Activated naive CD4-positive, alpha-beta T cell (primary cell): Measurements from ENCODE around the gene MAPK8IP3.

ENCODE experiments used
- DNase-seq, 4 experiments: peaks; one replicate each; lab custom pipeline; 2025; lab: John Stamatoyannopoulos, UW

The MAPK8IP3 gene

DNA sequence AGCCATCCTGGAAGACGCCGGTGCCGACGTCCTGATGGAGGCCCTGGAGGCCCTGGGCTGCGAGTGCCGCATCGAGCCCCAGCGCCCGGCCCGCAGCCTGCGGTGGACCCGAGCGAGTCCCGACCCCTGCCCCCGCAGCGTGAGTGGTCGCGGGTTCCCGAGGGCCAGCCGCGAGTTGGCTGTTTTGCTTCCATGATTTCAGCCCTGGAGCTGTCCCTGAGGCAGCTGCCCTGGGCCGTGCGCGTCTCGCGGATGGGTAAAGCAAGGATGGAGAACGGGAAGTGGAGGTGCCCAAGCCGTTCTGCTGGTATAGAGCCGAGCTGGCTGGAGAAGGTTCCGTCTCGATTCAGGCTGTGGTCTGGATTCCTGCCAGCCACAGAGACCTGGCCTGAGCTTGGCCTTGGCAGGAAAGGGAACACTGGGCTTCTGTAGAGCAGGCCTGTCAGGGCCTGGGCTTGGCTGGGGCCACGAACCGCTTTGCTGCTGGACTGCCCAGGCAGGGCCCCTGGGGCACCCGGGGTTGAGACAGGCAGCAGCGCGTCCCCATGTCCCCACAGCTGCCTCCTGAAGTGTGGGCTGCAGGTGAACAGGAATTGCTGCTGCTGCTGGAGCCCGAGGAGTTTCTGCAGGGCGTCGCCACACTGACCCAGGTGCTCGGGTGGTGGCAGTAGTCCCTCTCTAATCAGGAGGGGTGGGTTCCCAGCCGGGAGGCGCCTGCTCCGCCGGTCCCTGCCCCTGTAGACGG is 67.9 kb downstream of the MAPK8IP3 start:
- DNase-seq = no peak

DNA sequence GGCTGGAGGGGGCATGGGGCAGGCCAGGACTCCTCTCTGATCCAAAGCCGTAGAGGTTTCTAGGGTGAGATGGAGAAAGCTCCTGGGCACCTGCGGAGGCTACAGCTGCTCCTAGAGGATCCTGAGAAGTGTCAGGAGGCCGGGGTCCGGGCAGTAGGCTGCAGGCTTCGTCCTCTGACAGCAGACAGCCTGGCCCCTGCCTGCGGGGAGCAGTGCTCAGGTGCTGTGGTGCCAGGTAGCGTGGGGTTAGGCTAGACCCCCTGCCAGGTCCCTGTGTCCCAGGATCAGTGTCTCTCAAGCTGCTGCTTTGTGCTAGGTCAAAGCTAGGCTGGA is 68.4 kb downstream of the MAPK8IP3 start:
- no peak for DNase-seq

DNA sequence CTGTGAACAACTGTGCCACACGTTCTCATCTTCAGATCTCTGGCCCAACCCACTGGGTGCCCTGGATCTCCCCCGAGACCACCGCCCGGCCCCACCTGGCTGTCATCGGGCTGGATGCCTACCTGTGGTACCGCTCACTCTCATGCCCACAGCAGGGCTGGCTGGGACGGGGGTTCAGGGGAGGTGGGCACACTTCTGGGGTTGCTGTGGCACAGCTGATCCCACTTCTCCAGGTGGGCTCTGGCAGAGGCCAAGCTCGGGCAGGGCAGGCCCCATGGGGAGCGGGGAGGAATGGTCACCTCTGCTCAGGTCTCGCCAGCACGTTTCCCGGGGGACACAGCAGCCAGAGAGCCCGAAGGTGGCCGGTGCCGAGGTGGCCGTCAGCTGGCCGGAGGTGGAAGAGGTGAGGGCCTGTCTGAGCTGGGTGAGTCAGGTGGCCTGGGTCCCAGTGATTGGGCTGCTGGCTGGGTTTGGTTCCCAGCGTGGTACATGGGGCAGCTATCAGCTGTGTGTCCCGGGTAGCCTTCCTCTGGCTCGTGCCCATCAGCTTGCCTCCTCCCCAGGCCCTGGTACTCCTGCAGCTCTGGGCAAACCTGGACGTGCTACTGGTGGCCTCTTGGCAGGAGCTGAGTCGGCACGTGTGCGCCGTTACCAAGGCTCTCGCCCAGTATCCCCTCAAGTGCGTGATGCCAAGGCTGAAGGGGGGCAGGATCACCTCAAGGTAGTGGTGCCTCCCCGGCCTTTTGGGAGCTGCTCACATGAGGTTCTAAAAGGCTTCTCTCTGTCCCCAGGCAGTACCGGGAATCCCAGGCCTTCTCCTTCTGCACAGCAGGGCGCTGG is 69.2 kb downstream of the MAPK8IP3 start:
- no peak for DNase-seq

DNA sequence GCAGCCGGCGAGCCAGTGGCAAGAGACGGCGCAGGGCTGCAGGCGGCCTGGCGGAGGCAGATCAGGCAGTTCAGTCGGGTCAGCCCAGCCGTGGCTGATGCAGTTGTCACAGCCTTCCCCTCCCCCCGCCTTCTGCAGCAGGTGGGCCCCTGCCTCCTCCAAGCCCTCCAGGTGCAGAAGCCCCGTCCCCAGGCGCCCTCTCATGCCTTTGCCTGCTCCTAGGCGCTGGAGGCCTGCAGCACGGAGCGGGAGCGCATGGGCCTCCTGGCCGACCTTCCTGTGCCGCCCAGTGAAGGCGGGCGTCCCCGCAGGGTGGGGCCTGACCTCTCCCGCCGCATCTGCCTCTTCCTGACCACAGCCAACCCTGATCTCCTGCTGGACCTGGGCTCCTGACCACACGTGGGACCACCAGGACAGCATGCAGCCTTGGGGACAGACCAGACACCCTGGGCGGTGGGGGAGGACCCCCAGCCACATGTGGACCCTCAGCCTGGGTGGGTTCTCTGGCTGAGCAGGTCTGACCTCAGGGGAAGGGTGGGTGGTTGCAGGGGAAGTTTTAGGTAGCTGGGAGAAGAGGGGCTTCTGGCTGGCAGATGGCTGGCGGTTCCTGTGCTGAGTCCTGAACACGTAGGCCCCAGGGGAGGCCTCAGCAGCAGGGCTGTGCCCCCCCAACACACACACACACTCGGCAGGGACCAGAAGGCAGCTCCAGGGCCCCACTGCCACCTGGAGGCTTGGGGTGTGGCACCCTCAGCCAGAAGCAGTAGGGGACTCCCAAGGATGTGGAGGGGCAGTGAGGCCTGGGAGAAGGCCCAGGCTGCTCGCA is 70.1 kb downstream of the MAPK8IP3 start:
- no peak for DNase-seq

- no peak for DNase-seq
Observed at GRCh38 chr16:1776672-1776955, 70.6 kb downstream of the MAPK8IP3 start.

DNA sequence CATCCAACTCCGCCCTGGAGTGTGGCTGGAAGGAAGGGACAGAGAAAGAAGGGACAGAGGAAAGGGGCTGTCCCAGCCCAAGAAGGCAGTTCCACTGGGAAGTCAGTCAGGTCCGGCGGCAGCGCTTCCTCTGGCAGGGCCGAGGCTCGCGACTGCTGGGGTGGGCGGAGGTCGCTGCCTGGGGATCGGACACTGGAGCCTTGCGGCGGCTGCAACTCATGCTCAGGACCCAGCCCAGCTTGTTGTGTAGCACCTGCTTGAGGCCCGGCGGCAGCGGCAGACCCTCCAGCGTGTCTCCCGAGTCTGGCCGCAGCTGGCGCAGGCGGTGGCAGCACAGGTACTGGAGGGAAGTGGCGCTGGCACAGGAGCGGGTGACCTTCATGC is 71.0 kb downstream of the MAPK8IP3 start:
- no peak for DNase-seq

- DNase-seq = no peak
Observed at GRCh38 chr16:1777375-1778199, 71.6 kb downstream of the MAPK8IP3 start.

- DNase-seq = no peak
Observed at GRCh38 chr16:1778200-1779179, 72.5 kb downstream of the MAPK8IP3 start.

- no peak for DNase-seq
Observed at GRCh38 chr16:1779234-1779701, 73.3 kb downstream of the MAPK8IP3 start.

GRCh38 chr16:1779741-1780676 is 74.0 kb downstream of the MAPK8IP3 start:
- DNase-seq = no peak

GRCh38 chr16:1780677-1781072 is 74.7 kb downstream of the MAPK8IP3 start:
- DNase-seq = no peak

DNA sequence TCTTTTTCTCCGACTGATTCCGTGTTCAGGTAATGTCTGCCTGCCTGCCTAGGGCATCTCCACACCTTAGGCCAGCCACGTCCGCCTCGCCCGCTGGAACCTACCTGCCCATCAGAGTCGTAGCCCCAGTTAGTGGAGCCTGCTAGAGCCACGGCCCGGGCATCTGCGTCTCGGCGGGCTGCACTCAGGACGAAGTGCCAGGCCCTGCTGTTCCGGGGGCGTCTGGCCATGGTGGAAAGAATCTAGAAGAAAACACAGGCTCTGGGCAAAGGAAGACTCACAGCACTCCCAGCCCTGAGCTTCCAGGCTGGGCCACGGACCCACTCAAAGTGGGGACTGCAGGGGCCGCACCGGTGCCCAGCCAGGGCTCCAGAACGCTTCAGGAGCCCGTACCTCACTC is 75.3 kb downstream of the MAPK8IP3 start:
- no peak for DNase-seq

- peak in 1 of 4 experiments; percentile 38 for DNase-seq
Observed at GRCh38 chr16:1781758-1782407, 75.9 kb downstream of the MAPK8IP3 start.

DNA sequence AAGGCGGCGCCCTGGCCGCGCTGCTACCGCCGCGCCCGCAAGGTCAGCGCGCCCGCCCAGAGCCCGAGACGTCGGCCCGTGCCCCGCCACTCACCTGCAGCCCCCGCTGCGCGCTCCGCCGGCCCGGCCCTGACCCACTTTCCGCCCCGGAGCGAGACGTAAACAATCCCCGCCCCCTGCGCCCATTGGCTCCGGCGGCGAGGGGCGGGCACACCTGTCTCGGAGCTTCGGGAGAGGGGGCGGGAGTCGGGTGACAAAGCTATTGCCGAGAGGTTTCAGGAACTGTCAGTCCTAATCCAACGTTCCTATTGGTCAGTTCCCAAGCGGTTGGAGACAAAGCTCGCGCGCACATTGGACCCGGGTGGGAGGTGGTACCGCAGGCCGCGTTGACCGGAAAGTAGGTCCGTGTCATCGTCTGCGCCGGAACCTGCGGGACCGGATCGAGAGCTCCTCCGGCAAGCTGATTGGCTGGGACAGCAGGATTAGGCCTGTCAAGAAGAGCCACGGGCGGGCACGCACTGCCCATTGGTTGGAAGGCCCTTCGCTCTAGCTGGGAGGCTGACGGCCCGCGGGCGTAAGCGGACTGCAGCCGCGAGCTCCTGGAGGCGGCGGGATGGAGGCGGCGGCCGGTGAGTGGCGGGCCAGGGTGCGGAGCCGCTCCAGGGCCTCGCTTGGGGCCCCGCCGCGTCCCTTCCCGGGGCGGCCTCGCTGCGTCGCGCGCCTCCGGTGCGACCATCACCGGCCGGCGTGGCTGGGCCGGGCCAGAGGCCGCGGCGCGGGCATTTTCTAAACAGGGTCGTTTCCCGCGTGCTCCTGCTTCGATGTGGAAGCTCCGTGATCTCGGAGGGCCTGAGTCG is 76.6 kb downstream of the MAPK8IP3 start, which contains the start of the genes NUBP2 and SPSB3:
NUBP2 (plus strand) TSS at position 553 of the 857 bp plus-strand sequence; CDS start at position 614, 61 bp downstream.
SPSB3 (minus strand) TSS at position 164 of the 857 bp plus-strand sequence. CDS start 1,088 bp downstream, outside the sequence.
- DNase-seq = peak; percentile 92 to 96 (median 93)

DNA sequence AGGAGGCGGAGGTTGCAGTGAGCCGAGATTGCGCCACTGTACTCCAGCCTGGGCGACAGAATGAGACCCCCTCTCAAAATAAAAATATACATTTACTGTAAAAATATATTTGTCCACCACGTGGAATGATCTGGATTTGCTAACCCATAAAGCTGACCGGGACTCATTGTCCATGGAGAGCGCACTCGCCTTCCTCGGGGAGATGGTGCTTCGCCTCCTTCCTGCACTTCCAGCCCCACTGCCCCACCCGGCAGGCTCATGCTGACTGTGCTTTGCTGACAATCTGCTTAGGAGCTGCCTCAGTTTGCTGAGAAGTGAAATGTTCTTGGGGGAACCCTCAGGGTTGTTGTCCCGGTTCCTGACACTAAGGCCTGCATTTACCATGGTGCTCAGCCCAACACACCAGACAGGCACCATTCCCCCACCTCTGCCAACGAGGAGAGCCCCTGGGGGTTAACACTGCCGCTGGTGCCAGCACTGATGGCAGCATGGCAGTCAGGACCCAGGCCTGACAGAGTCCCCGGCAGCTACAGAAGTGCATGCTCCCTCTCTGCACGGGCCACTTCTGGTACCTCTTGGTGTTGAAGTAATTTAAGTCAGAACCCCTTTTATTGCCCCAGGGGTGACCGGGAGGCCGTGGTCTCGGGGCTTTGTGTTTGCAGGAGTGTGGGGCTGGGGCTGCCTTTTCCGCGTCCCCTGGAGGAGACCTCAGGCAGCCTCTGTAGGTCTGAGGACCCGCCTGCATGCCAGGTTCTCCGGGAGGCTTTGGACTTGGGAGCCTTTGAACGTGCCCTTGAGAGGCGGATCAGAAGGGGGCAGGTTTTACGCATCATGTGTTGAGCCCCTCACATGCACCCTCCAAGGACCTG is 79.2 kb downstream of the MAPK8IP3 start:
- DNase-seq = no peak

GRCh38 chr16:1785846-1786170 is 79.8 kb downstream of the MAPK8IP3 start:
- no peak for DNase-seq
